ENCODE measurements around the gene VAV3.
"Not testable (repeated sequence)": the region's sequence is repeated elsewhere in the genome, so short reads cannot be mapped to it uniquely, and the experiment has no call there.

Gene VAV3

GRCh38 chr1:107726860-107727259 lies 238.1 kb downstream of the VAV3 start:
- no peak for DNase-seq

GRCh38 chr1:107724648-107725047 lies 240.3 kb downstream of the VAV3 start:
- no peak for DNase-seq

GRCh38 chr1:107720210-107720609 lies 244.8 kb downstream of the VAV3 start:
- not testable (repeated sequence) for DNase-seq

GRCh38 chr1:107710005-107710404 lies 255.0 kb downstream of the VAV3 start:
- DNase-seq = no peak

GRCh38 chr1:107707111-107707510 lies 257.9 kb downstream of the VAV3 start:
- DNase-seq = no peak

- no peak for DNase-seq
These were observed 258.8 kb downstream of the VAV3 start for GRCh38 chr1:107706182-107706581.

- DNase-seq = no peak
These were observed 260.1 kb downstream of the VAV3 start for GRCh38 chr1:107704911-107705310.

- no peak for DNase-seq
These were observed 261.9 kb downstream of the VAV3 start for GRCh38 chr1:107702946-107703571.

GRCh38 chr1:107700651-107701050 lies 264.3 kb downstream of the VAV3 start:
- DNase-seq = not testable (repeated sequence)

GRCh38 chr1:107698161-107698560 lies 266.8 kb downstream of the VAV3 start:
- no peak for DNase-seq

GRCh38 chr1:107695341-107695740 lies 269.6 kb downstream of the VAV3 start:
- no peak for DNase-seq

- DNase-seq = no peak
These were observed 272.2 kb downstream of the VAV3 start for GRCh38 chr1:107692580-107693345.

- DNase-seq = no peak
These were observed 273.4 kb downstream of the VAV3 start for GRCh38 chr1:107691540-107691939.

- no peak for DNase-seq
These were observed 274.5 kb downstream of the VAV3 start for GRCh38 chr1:107690491-107690890.

- DNase-seq = no peak
These were observed 275.2 kb downstream of the VAV3 start for GRCh38 chr1:107689733-107690132.

GRCh38 chr1:107689159-107689558 lies 275.8 kb downstream of the VAV3 start:
- DNase-seq = no peak

- DNase-seq = no peak
These were observed 276.9 kb downstream of the VAV3 start for GRCh38 chr1:107687849-107688753.

GRCh38 chr1:107683683-107684082 lies 281.3 kb downstream of the VAV3 start:
- DNase-seq = no peak

GRCh38 chr1:107683191-107683657 lies 281.8 kb downstream of the VAV3 start:
- no peak for DNase-seq

- DNase-seq = no peak
These were observed 282.5 kb downstream of the VAV3 start for GRCh38 chr1:107682467-107682866.

GRCh38 chr1:107681001-107681479 lies 283.9 kb downstream of the VAV3 start:
- DNase-seq = no peak

GRCh38 chr1:107680579-107680985 lies 284.4 kb downstream of the VAV3 start:
- DNase-seq = no peak

GRCh38 chr1:107679411-107679953 lies 285.5 kb downstream of the VAV3 start:
- DNase-seq = no peak

Measured in 8988T (cell line).